KMS-11 (cell line): Measurements from ENCODE around the gene CCT7.

Source experiments
- H2AFZ ChIP-seq: fragments of 200-600 bp; sonication (generic); 2 replicates; pipeline ENCODE4 v1.6.1; 2016; ENCODE audit warnings: antibody characterized with exemption, mixed run types, low read depth
- H3K27ac ChIP-seq: fragments of 200-600 bp; sonication (generic); 2 replicates; pipeline ENCODE4 v1.6.1; 2016; ENCODE audit warnings: mild to moderate bottlenecking, mixed run types
- H3K27me3 ChIP-seq: fragments of 200-600 bp; sonication (generic); 2 replicates; pipeline ENCODE4 v1.6.1; 2017; ENCODE audit warnings: mild to moderate bottlenecking, low read depth, mixed run types, moderate library complexity; ENCODE audit not compliant: insufficient read depth
- H3K36me3 ChIP-seq: fragments of 200-600 bp; sonication (generic); 2 replicates; pipeline ENCODE4 v1.6.1; 2017; ENCODE audit warnings: mild to moderate bottlenecking, mixed run types; ENCODE audit not compliant: insufficient read depth
- H3K4me1 ChIP-seq: fragments of 200-600 bp; sonication (generic); 2 replicates; pipeline ENCODE4 v1.6.1; 2016; ENCODE audit warnings: mild to moderate bottlenecking, low read depth, mixed run types; ENCODE audit not compliant: poor library complexity, severe bottlenecking
- H3K4me2 ChIP-seq: fragments of 200-600 bp; sonication (generic); 2 replicates; pipeline ENCODE4 v1.7.0; 2016; ENCODE audit warnings: mild to moderate bottlenecking, mixed run types
- H3K4me3 ChIP-seq: fragments of 200-600 bp; sonication (generic); IDR thresholded peaks from 2 replicates; pipeline ENCODE4 v1.6.1; 2017; ENCODE audit warnings: low read depth, low read length, mixed read lengths; ENCODE audit not compliant: insufficient read depth
- H3K79me2 ChIP-seq: fragments of 200-600 bp; sonication (generic); 2 replicates; pipeline ENCODE4 v1.6.1; 2016; ENCODE audit warnings: low read depth, mixed run types; ENCODE audit not compliant: insufficient read depth
- H3K9ac ChIP-seq: fragments of 200-600 bp; sonication (generic); 2 replicates; pipeline ENCODE4 v1.6.1; 2016; ENCODE audit warnings: mild to moderate bottlenecking, mixed run types
- H4K20me1 ChIP-seq: fragments of 200-600 bp; sonication (generic); 2 replicates; pipeline ENCODE4 v1.6.1; 2016; ENCODE audit warnings: mild to moderate bottlenecking, mixed run types; ENCODE audit not compliant: insufficient read depth
- TF ChIP-seq, protein P1 (sequence below): fragments of 200-600 bp; sonication (generic); conservative IDR thresholded peaks from 2 replicates; pipeline ENCODE4 v1.6.1; 2017; ENCODE audit warnings: low read depth, mild to moderate bottlenecking, antibody characterized with exemption, low read length, moderate library complexity, mixed read lengths

Gene CCT7

DNA sequence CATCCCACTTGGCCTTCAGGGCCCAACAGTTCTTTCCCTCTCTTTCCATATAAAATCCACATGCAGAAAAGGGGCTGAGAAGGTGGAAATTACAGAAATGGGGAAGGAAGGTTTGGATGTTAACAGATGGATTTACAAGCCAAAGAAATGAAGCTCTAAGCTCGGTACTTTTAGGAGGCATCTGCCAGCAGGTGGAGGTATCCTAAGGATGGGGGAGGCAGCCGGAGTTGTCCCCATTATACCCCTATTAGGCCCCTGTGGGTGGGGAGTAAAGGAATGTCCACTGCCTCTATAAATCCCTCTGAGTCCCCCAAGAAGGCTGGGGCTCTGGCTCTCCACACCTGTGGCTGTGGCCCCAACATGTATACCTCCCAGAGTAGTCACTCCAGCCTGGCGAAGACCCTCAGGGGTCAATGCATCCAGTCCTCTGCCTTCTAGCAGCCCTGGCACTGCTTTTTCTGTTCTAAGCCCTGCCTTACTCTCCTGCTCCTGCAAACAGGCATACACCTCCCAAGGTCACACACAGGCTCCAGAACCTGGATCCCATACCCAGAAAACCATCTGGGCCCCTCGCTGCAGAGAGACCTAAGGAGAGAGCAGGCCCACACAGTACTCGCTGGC, 48.9 kb downstream of the CCT7 start:
- no peak overlapping the region for H3K4me3 ChIP-seq
- H2AFZ ChIP-seq = peak overlapping the region; percentile 42; the same call in 1 of the 2 replicates
- H3K27me3 ChIP-seq = no peaks in the 10 kb centered on the region
- H4K20me1 ChIP-seq = peaks cover 6% of the 10 kb centered on the region; the same call in 1 of the 2 replicates
- peaks cover 15% of the 10 kb centered on the region for H3K4me1 ChIP-seq
- peak overlapping the region; percentile 77 for H3K9ac ChIP-seq
- no peaks in the 10 kb centered on the region; the same call in 1 of the 2 replicates for H3K36me3 ChIP-seq
- H3K79me2 ChIP-seq = peaks cover 57% of the 10 kb centered on the region
- TF ChIP-seq, protein P1, sequence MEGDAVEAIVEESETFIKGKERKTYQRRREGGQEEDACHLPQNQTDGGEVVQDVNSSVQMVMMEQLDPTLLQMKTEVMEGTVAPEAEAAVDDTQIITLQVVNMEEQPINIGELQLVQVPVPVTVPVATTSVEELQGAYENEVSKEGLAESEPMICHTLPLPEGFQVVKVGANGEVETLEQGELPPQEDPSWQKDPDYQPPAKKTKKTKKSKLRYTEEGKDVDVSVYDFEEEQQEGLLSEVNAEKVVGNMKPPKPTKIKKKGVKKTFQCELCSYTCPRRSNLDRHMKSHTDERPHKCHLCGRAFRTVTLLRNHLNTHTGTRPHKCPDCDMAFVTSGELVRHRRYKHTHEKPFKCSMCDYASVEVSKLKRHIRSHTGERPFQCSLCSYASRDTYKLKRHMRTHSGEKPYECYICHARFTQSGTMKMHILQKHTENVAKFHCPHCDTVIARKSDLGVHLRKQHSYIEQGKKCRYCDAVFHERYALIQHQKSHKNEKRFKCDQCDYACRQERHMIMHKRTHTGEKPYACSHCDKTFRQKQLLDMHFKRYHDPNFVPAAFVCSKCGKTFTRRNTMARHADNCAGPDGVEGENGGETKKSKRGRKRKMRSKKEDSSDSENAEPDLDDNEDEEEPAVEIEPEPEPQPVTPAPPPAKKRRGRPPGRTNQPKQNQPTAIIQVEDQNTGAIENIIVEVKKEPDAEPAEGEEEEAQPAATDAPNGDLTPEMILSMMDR = no peak
- peak overlapping the region; percentile 85 for H3K4me2 ChIP-seq
- H3K27ac ChIP-seq = peak overlapping the region; percentile 60; the same call in 1 of the 2 replicates

DNA sequence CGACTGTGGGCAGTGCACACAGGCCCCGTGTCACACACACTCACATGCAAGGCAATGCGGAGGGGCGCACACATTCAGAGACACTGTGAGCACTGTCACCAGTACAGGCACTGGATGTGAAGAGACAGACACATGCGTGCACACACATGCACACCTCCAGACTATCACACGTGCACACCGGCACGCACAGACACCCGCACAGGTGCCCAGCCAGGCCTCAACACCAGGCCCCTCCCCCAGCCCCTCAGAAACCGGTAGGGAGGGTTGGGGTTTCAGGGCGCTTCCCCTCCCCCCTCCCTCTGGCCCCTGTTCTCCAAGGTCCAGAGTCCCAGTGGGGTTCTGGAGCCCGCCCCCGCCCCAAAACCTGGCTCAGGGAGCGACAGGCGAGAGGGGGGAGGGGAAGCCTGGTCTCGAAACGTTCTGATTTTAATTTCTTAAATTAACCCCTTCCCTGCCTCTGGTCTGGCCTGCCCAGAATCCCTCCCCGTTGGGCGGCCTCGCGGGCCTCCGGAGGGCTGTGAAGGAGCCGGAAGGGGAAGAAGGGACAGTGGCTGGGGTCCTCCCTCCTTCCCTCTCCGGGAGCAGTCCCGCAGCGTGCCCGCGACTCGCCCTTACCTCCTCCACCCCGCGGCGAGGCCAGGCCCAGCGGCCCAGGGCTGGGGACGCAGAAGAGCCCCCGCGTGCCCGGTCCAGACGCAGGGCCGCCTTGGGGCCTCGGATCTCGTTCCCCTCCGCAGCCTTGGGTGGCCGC, 49.6 kb downstream of the CCT7 start:
- H2AFZ ChIP-seq = peak overlapping the region; percentile 42

DNA sequence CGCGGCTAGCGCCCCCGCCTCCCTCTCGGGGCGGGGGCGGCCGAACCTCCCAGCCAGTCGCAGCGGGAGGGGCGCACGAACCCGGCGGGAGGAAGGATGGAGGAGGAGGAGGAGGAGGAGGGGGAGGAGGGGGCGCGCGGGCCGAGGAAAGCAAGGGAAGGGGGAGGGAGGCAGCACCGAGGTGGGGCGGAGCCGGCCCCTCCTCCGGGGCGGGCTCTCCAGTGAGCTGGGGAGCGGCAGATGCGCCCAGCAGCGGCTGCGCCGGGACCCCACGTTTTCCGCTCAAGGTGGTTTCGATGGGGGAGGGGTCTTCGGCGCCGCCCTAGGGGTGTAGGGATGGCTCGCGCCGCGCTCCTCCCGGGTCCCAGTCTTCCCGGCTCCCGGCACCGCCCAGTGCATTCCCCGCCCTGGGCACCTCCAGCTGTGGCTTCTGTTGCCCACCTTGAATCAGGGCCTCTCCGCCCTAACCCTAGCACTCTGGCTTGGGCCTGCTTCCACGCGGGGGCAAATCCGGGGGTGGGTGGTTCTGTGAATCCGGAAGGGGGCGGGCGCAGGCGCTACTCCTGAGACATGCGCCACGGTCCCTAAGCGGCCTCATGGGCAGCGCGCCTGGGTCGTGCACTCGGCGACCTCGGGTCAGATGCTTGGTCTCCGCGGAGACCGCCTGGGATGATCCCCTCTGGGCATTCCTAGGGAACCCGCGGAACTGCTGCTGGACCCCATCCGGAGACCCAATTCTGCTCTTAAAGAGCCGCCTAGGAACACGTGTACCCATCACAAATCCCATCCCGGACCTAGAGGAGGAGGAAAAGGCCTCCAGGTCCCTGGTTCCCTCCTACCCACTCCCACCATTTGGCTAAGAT, 50.4 kb downstream of the CCT7 start, which contains the start of gene FBXO41:
FBXO41 (minus strand) TSS at position 183 of the 863 bp plus-strand sequence. CDS start 14,848 bp downstream, outside the sequence.
- H3K4me3 ChIP-seq = peak within 1 kb of the TSS; percentile 80
- no peaks in the 10 kb centered on the region for H3K27me3 ChIP-seq
- peak within 1 kb of the TSS; percentile 42 for H2AFZ ChIP-seq
- no peaks in the 10 kb centered on the region for H3K36me3 ChIP-seq
- peak within 1 kb of the TSS; percentile 85 for H3K4me2 ChIP-seq
- peaks cover 15% of the 10 kb centered on the region for H3K4me1 ChIP-seq
- H3K9ac ChIP-seq = peak within 1 kb of the TSS; percentile 77
- peak within 1 kb of the TSS; percentile 60 for H3K27ac ChIP-seq
- TF ChIP-seq, protein P1 = no peak
- H4K20me1 ChIP-seq = peaks cover 6% of the 10 kb centered on the region; the same call in 1 of the 2 replicates
- peaks cover 42% of the 10 kb centered on the region for H3K79me2 ChIP-seq

More for the DNA sequence above, 49.6 kb downstream of the CCT7 start:
- H3K27me3 ChIP-seq = no peaks in the 10 kb centered on the region
- peak overlapping the region; percentile 60 for H3K27ac ChIP-seq
- peaks cover 6% of the 10 kb centered on the region; the same call in 1 of the 2 replicates for H4K20me1 ChIP-seq
- no peak overlapping the region for H3K4me3 ChIP-seq
- H3K79me2 ChIP-seq = peaks cover 50% of the 10 kb centered on the region
- H3K4me2 ChIP-seq = peak overlapping the region; percentile 85
- H3K4me1 ChIP-seq = peaks cover 15% of the 10 kb centered on the region
- TF ChIP-seq, protein P1 = no peak
- H3K9ac ChIP-seq = peak overlapping the region; percentile 77
- no peaks in the 10 kb centered on the region for H3K36me3 ChIP-seq

DNA sequence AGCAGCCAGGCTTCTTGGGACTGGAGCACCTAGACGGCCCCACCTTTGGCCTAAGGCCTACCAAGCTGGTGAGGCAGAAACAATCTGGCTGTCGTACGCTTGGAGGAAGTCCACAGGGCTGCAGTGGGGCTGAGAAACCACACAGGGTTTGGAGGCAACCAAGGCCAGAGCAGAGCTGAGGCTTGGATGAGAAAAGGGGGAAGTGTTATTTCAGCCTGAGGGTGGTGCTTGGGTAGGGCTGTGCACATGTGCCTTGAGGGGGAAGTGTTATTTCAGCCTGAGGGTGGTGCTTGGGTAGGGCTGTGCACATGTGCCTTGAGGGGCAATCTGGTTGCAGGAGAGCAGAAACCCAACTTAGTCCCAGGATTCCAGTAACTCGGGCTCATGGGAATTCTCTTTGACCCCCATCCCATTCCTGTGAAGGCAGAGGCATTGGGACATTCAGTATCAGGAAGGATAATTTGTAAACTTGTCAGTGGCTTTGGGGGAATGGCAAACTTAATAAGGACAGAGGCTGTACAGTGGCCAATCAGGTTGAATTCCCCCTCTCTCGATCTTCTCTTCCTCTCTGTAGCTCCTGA, 51.1 kb downstream of the CCT7 start:
- Histone ChIP-seq H3K9ac (peak overlapping the region; percentile 77), H3K4me3 (no peak overlapping the region), H3K36me3 (no peaks in the 10 kb centered on the region), H3K27me3 (no peaks in the 10 kb centered on the region), H3K4me2 (peak overlapping the region; percentile 39), H3K4me1 (peaks cover 15% of the 10 kb centered on the region), H4K20me1 (peaks cover 6% of the 10 kb centered on the region; the same call in 1 of the 2 replicates), H3K79me2 (peaks cover 38% of the 10 kb centered on the region), H3K27ac (peak overlapping the region; percentile 50), H2AFZ (peak overlapping the region; percentile 42)
- TF ChIP-seq, protein P1 = no peak
